HL-60 (cell line): ENCODE data around the gene LRRC8B.
A peak's percentile ranks its signal among the peaks of the same experiment; 100 is the strongest.

Experiments used
- POLR2AphosphoS5 ChIP-seq: IDR thresholded peaks from 2 replicates; pipeline ENCODE4 v1.6.1; 2012; ENCODE audit warnings: low read depth
- TF ChIP-seq, protein P1 (sequence below): IDR thresholded peaks from one replicate; pipeline ENCODE4 v1.5.1; 2011; ENCODE audit warnings: low read length, control low read depth, inconsistent platforms; ENCODE audit not compliant: insufficient read depth
- TF ChIP-seq, protein P2 (sequence below): IDR thresholded peaks from 2 replicates; pipeline ENCODE4 v1.6.1; 2012; ENCODE audit warnings: low read depth; ENCODE audit not compliant: insufficient replicate concordance

DNA sequence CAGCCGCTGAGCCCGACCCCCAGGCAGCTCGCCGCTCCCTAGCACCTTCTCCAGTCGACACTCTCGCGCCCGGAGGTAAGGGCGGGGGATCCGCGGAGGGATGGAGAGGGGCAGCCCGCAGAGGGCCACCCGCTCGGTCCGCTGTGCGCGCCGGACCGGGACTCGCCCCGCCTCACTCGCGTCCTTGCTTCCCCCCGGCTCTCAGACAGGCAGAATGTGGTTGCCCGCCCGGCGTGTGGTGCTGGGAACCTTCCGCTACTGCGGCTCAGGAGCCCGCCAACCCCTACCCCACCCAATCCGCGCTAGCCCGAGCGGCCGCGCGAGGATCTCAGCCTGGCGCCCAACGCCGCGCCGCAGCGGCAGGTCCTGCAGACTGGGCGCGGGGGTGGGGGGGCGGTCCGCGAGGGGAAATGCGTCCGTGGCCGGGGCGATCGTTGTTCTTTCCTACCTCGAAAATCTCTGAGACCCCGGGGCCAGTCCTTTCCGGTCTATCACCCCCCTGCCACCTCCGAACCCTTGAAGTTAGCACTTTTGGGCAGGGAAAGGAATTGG, 108.7 kb downstream of the LRRC8B start:
- TF ChIP-seq POLR2AphosphoS5 = peak; percentile 61
- TF ChIP-seq, protein P1, sequence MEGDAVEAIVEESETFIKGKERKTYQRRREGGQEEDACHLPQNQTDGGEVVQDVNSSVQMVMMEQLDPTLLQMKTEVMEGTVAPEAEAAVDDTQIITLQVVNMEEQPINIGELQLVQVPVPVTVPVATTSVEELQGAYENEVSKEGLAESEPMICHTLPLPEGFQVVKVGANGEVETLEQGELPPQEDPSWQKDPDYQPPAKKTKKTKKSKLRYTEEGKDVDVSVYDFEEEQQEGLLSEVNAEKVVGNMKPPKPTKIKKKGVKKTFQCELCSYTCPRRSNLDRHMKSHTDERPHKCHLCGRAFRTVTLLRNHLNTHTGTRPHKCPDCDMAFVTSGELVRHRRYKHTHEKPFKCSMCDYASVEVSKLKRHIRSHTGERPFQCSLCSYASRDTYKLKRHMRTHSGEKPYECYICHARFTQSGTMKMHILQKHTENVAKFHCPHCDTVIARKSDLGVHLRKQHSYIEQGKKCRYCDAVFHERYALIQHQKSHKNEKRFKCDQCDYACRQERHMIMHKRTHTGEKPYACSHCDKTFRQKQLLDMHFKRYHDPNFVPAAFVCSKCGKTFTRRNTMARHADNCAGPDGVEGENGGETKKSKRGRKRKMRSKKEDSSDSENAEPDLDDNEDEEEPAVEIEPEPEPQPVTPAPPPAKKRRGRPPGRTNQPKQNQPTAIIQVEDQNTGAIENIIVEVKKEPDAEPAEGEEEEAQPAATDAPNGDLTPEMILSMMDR = no peak
- TF ChIP-seq, protein P2, sequence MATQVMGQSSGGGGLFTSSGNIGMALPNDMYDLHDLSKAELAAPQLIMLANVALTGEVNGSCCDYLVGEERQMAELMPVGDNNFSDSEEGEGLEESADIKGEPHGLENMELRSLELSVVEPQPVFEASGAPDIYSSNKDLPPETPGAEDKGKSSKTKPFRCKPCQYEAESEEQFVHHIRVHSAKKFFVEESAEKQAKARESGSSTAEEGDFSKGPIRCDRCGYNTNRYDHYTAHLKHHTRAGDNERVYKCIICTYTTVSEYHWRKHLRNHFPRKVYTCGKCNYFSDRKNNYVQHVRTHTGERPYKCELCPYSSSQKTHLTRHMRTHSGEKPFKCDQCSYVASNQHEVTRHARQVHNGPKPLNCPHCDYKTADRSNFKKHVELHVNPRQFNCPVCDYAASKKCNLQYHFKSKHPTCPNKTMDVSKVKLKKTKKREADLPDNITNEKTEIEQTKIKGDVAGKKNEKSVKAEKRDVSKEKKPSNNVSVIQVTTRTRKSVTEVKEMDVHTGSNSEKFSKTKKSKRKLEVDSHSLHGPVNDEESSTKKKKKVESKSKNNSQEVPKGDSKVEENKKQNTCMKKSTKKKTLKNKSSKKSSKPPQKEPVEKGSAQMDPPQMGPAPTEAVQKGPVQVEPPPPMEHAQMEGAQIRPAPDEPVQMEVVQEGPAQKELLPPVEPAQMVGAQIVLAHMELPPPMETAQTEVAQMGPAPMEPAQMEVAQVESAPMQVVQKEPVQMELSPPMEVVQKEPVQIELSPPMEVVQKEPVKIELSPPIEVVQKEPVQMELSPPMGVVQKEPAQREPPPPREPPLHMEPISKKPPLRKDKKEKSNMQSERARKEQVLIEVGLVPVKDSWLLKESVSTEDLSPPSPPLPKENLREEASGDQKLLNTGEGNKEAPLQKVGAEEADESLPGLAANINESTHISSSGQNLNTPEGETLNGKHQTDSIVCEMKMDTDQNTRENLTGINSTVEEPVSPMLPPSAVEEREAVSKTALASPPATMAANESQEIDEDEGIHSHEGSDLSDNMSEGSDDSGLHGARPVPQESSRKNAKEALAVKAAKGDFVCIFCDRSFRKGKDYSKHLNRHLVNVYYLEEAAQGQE = no peak
